GM21737 (cell line): Measurements from ENCODE around the gene ZNF592.

Experiments used
- ATAC-seq: cut with Tn5 transposase; IDR thresholded peaks from one replicate; pipeline ENCODE4 v1.9.1; 2021; ENCODE audit warnings: mild to moderate bottlenecking, moderate library complexity; ENCODE audit not compliant: unreplicated experiment

ZNF592 gene

GRCh38 chr15:84773716-84774115, 25.3 kb downstream of the ZNF592 start:
- ATAC-seq: no peak

- no peak for ATAC-seq
These were observed 27.6 kb downstream of the ZNF592 start for GRCh38 chr15:84775867-84776449.

GRCh38 chr15:84778194-84778593, 29.8 kb downstream of the ZNF592 start:
- no peak for ATAC-seq

- ATAC-seq: no peak
These were observed 32.1 kb downstream of the ZNF592 start for GRCh38 chr15:84780492-84780891.

- ATAC-seq: no peak
These were observed 33.1 kb downstream of the ZNF592 start for GRCh38 chr15:84781495-84781894.

GRCh38 chr15:84782346-84782745, 34.0 kb downstream of the ZNF592 start:
- no peak for ATAC-seq

GRCh38 chr15:84783493-84784251, 35.3 kb downstream of the ZNF592 start:
- ATAC-seq: no peak

- no peak for ATAC-seq
These were observed 35.9 kb downstream of the ZNF592 start for GRCh38 chr15:84784262-84784661.

- ATAC-seq: no peak
These were observed 36.7 kb downstream of the ZNF592 start for GRCh38 chr15:84785053-84785452.

GRCh38 chr15:84788500-84788899, 40.1 kb downstream of the ZNF592 start:
- ATAC-seq: no peak

- ATAC-seq: no peak
These were observed 41.4 kb downstream of the ZNF592 start for GRCh38 chr15:84789762-84790161.

- no peak for ATAC-seq
These were observed 42.3 kb downstream of the ZNF592 start for GRCh38 chr15:84790676-84791075.

- no peak for ATAC-seq
These were observed 43.4 kb downstream of the ZNF592 start for GRCh38 chr15:84791763-84792162.

GRCh38 chr15:84793431-84794161, 45.2 kb downstream of the ZNF592 start:
- ATAC-seq: no peak

GRCh38 chr15:84794162-84794547, 45.8 kb downstream of the ZNF592 start:
- no peak for ATAC-seq

GRCh38 chr15:84795186-84795585, 46.8 kb downstream of the ZNF592 start:
- no peak for ATAC-seq

- no peak for ATAC-seq
These were observed 48.8 kb downstream of the ZNF592 start for GRCh38 chr15:84797212-84797611.

GRCh38 chr15:84797801-84798200, 49.4 kb downstream of the ZNF592 start:
- no peak for ATAC-seq

- ATAC-seq: no peak
These were observed 50.1 kb downstream of the ZNF592 start for GRCh38 chr15:84798436-84798946.

- ATAC-seq: no peak
These were observed 51.3 kb downstream of the ZNF592 start for GRCh38 chr15:84799511-84800187.

GRCh38 chr15:84800365-84800806, 52.0 kb downstream of the ZNF592 start:
- ATAC-seq: no peak
